ENCODE data around the gene PIH1D1. TPM values are rescaled to one million over a fixed set of nuclear protein-coding genes. Genes with fewer than 3 reads are reported as not detected.

The PIH1D1 gene
- total and polyA plus RNA-seq, 2 of the 13 experiments (the other 11 are each of a cell fraction or from before 2014, with no cell fraction given): 110 to 137 TPM

- no peak for TF ChIP-seq ZNF691 (CRISPR knock-in tag; IDR thresholded peaks at IDR 0.05; ENCODE audit: borderline replicate concordance, low read depth)
- TF ChIP-seq REPIN1 (CRISPR knock-in tag; IDR thresholded peaks at IDR 0.05; ENCODE audit: borderline replicate concordance, low read depth): no peak
- TF ChIP-seq IRF2 (CRISPR knock-in tag; IDR thresholded peaks at IDR 0.05): no peak
- no peak for TF ChIP-seq ZBTB43 (CRISPR knock-in tag; conservative IDR thresholded peaks at IDR 0.05)
- 0 out of 2 replicates have a peak, but pooled peaks have one; percentile 11 for TF ChIP-seq KDM5B (CRISPR knock-in tag; IDR thresholded peaks at IDR 0.05; ENCODE audit: borderline replicate concordance)
- no peak for TF ChIP-seq RFXANK (CRISPR knock-in tag; IDR thresholded peaks at IDR 0.05)
- TF ChIP-seq HIC2 (CRISPR knock-in tag; IDR thresholded peaks at IDR 0.05; ENCODE audit: low read depth): no peak
- peak; percentile 88; the same call in 1 of the 2 replicates for TF ChIP-seq ZMYM3 (CRISPR knock-in tag; IDR thresholded peaks at IDR 0.05)
- TF ChIP-seq ZNF543 (CRISPR knock-in tag; IDR thresholded peaks at IDR 0.05): 0 out of 2 replicates have a peak, but pooled peaks have one; percentile 28
- no peak for TF ChIP-seq ZNF563 (CRISPR knock-in tag; IDR thresholded peaks at IDR 0.05)
These were observed 35.2 kb upstream of the PIH1D1 start (continued) for GRCh38 chr19:49486710-49487276.
